Hepatocyte (in vitro differentiated cells): ENCODE data around the gene MYH16. TPM values are rescaled to one million over a fixed set of nuclear protein-coding genes. Genes with fewer than 3 reads are reported as not detected.

Experiments
- DNase-seq: peaks from one replicate; pipeline ENCODE4 v3.0.0-alpha.2; 2016; ENCODE audit warnings: low spot score
- H2AFZ ChIP-seq: fragments of 200-600 bp; sonication (generic); 2 replicates; pipeline ENCODE4 v1.6.0; 2016; ENCODE audit warnings: antibody characterized with exemption, mild to moderate bottlenecking
- H3K27ac ChIP-seq: fragments of 200-600 bp; sonication (generic); 2 replicates; pipeline ENCODE4 v1.5.1; 2016; ENCODE audit warnings: mild to moderate bottlenecking
- H3K27me3 ChIP-seq: fragments of 200-600 bp; sonication (generic); 2 replicates; pipeline ENCODE4 v1.6.1; 2016
- H3K36me3 ChIP-seq: fragments of 200-600 bp; sonication (generic); replicated peaks from 2 replicates; pipeline ENCODE4 v1.5.1; 2016; ENCODE audit warnings: low read depth; ENCODE audit not compliant: insufficient read depth
- H3K4me1 ChIP-seq: fragments of 200-600 bp; sonication (generic); 2 replicates; pipeline ENCODE4 v1.5.1; 2016; ENCODE audit warnings: mild to moderate bottlenecking, moderate library complexity; ENCODE audit not compliant: insufficient read depth
- H3K4me2 ChIP-seq: fragments of 200-600 bp; sonication (generic); 2 replicates; pipeline ENCODE4 v1.6.0; 2016
- H3K4me3 ChIP-seq: fragments of 200-600 bp; sonication (generic); 2 replicates; pipeline ENCODE4 v1.5.1; 2016; ENCODE audit warnings: mild to moderate bottlenecking
- H3K79me2 ChIP-seq: fragments of 200-600 bp; sonication (generic); 2 replicates; pipeline ENCODE4 v1.6.0; 2017; ENCODE audit warnings: mild to moderate bottlenecking
- H3K9me2 ChIP-seq: fragments of 200-600 bp; sonication (generic); replicated peaks from 2 replicates; pipeline ENCODE4 v1.6.0; 2017; ENCODE audit warnings: mild to moderate bottlenecking; ENCODE audit not compliant: insufficient read depth
- H3K9me3 ChIP-seq: fragments of 200-600 bp; sonication (generic); 2 replicates; pipeline ENCODE4 v1.5.1; 2016; ENCODE audit warnings: low read depth, mild to moderate bottlenecking
- H4K20me1 ChIP-seq: fragments of 200-600 bp; sonication (generic); 2 replicates; pipeline ENCODE4 v1.6.0; 2016; ENCODE audit warnings: mild to moderate bottlenecking; ENCODE audit not compliant: insufficient read depth, poor library complexity, severe bottlenecking
- CTCF ChIP-seq: fragments of 200-600 bp; sonication (generic); IDR thresholded peaks from 2 replicates; pipeline ENCODE4 v1.5.1; 2016; ENCODE audit warnings: antibody characterized with exemption, mild to moderate bottlenecking; ENCODE audit not compliant: poor library complexity
- EZH2 ChIP-seq: fragments of 200-600 bp; sonication (generic); IDR thresholded peaks from 2 replicates; pipeline ENCODE4 v1.6.1; 2016; ENCODE audit warnings: antibody characterized with exemption, mild to moderate bottlenecking, borderline replicate concordance
- EZH2phosphoT487 ChIP-seq: fragments of 200-600 bp; sonication (generic); IDR thresholded peaks from one replicate; pipeline ENCODE4 v1.6.1; 2018; ENCODE audit warnings: antibody characterized with exemption, mild to moderate bottlenecking, low read depth, moderate library complexity; ENCODE audit not compliant: unreplicated experiment, severe bottlenecking
- WGBS: methylation state at CpG from one replicate; pipeline ENCODE4 v1.1.6; 2016; ENCODE audit warnings: low lambda C conversion rate; ENCODE audit errors: missing lambda C conversion rate; 5-methylcytosine and 5-hydroxymethylcytosine counted together
- polyA plus RNA-seq: library from polyadenylated mRNA; unstranded; fragments of >200 nt; fragmentation: Nextera tagmentation; extraction: Ambion mirVana; gene quantifications from 2 replicates; pipeline ENCODE4 v1.2.1, GENCODE V29; 2016
- total RNA-seq: library from RNA; depleted of rRNA; stranded (reverse); fragments of >200 nt; gene quantifications from 2 replicates; pipeline ENCODE4 v1.2.3, GENCODE V29; 2014

MYH16 gene
- total and polyA plus RNA-seq, 2 experiments from 2014 or later, result 0.13 TPM; not detected in 1

GRCh38 chr7:99311702-99312101, 39.1 kb downstream of the MYH16 start:
- Histone ChIP-seq H3K4me2 (no peak overlapping the region), H3K9me2 (no peaks in the 10 kb centered on the region), H3K4me3 (no peak overlapping the region), H3K36me3 (no peaks in the 10 kb centered on the region), H4K20me1 (no peaks in the 10 kb centered on the region), H3K27me3 (no peaks in the 10 kb centered on the region), H3K4me1 (no peaks in the 10 kb centered on the region), H3K79me2 (no peaks in the 10 kb centered on the region), H2AFZ (no peak overlapping the region), H3K9me3 (no peaks in the 10 kb centered on the region), H3K27ac (no peak overlapping the region)
- 94% methylated on average over 9 of the region's 9 CpGs for WGBS
- peak; percentile 15 for TF ChIP-seq CTCF
- TF ChIP-seq EZH2, result no peak
- TF ChIP-seq EZH2phosphoT487, result no peak
- DNase-seq, result no peak

DNA sequence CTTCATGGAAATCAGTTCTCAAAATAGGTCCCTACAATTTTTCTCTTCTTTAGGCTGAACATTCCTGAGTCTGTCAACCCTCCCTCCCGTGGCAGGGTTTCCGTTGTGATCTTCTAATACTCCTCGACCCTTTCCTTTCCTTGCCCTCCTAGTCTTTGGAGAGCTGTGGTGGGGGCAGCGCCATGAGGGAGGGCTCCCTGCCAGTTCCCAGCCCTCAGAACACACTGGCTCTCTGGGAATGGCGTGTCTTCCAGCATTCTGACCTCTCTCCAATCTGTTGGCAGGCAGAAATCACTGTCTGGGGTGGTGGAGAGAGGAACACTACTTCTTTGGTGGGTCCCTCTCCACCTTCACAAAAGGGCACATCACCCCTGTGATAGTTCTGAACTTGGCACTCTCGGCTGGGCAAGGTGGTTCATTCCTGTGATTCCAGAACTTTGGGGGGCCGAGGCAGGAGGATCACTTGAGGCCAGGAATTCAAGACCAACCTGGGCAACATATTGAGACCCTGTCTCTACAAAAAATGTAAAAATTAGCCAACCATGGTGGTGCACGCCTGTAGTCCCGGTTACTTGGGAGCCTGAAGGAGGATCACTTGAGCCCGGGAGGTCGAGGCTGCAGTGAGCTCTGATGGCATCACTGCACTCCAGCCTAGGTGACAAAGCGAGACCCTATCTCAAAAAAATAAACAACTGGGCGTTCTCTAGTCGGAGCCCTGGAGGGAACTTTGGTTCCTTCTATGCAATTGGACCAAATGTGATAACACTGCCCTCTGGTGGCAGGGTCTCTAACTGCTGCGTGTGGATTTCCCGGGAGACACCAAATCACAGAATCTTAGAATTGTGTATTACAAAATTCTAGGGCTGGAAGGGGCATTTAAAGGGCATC, 39.9 kb downstream of the MYH16 start:
- H3K79me2 ChIP-seq, result no peaks in the 10 kb centered on the region
- H3K4me3 ChIP-seq, result no peak overlapping the region
- no peaks in the 10 kb centered on the region for H4K20me1 ChIP-seq
- H3K36me3 ChIP-seq, result no peaks in the 10 kb centered on the region
- WGBS, result 52% methylated on average over 16 of the region's 16 CpGs
- TF ChIP-seq EZH2phosphoT487 (no peak), EZH2 (no peak), CTCF (peak; percentile 94)
- H3K9me2 ChIP-seq, result no peaks in the 10 kb centered on the region
- peak; percentile 83 for DNase-seq
- peak overlapping the region; percentile 48 for H3K4me2 ChIP-seq
- H3K27me3 ChIP-seq, result no peaks in the 10 kb centered on the region
- no peak overlapping the region for H2AFZ ChIP-seq
- H3K4me1 ChIP-seq, result no peaks in the 10 kb centered on the region
- H3K9me3 ChIP-seq, result no peaks in the 10 kb centered on the region
- H3K27ac ChIP-seq, result no peak overlapping the region

DNA sequence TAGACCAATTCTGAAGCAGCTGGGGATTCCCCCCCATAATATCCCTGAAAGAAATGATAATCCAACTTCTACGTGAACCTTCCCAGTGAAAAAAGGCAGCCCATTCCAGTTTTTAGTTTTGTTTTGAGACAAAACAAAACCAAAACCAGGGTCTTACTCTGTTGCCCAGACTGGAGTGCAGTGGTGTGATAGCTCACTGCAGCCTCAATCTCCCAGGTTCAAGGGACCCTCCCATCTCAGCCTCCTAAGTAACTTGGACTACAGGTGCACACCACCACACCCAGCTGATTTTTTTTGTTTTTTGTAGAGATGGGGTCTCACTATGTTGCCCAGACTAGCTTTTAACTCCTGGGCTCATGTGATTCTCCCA, 40.5 kb downstream of the MYH16 start:
- Histone ChIP-seq H3K4me3 (no peak overlapping the region), H3K4me1 (no peaks in the 10 kb centered on the region), H3K9me3 (no peaks in the 10 kb centered on the region), H3K4me2 (no peak overlapping the region), H3K27me3 (no peaks in the 10 kb centered on the region), H3K79me2 (no peaks in the 10 kb centered on the region), H3K36me3 (no peaks in the 10 kb centered on the region), H3K9me2 (no peaks in the 10 kb centered on the region), H4K20me1 (no peaks in the 10 kb centered on the region), H2AFZ (no peak overlapping the region), H3K27ac (no peak overlapping the region)
- DNase-seq, result no peak
- 70% methylated on average over 1 of the region's 1 CpG for WGBS
- no peak for TF ChIP-seq EZH2
- TF ChIP-seq EZH2phosphoT487, result no peak
- no peak for TF ChIP-seq CTCF
